ENCODE results near the gene FAM83D. TPM values are rescaled to one million over a fixed set of nuclear protein-coding genes. Genes with fewer than 3 reads are reported as not detected.

The FAM83D gene
- total and polyA plus RNA-seq, 2 experiments from 2014 or later = 33.3 to 91.3 TPM

GRCh38 chr20:38986663-38987062 is 60.4 kb downstream of the FAM83D start:
- Histone ChIP-seq H4K20me1 (replicated peaks; ENCODE audit: insufficient read depth) (peaks cover 7% of the 10 kb centered on the region; the same call in 1 of the 2 replicates), H3K27me3 (ENCODE audit: insufficient read depth) (no peaks in the 10 kb centered on the region), H3K27ac (ENCODE audit: low read depth) (no peak overlapping the region), H2AFZ (no peak overlapping the region), H3F3A (replicated peaks; ENCODE audit: low read depth) (no peaks in the 10 kb centered on the region), H3K79me2 (replicated peaks; ENCODE audit: insufficient read depth) (peaks cover 3% of the 10 kb centered on the region), H3K4me2 (no peak overlapping the region), H3K4me3 (no peak overlapping the region), H3K9me2 (ENCODE audit: insufficient read depth) (no peaks in the 10 kb centered on the region), H3K4me1 (ENCODE audit: insufficient read depth) (peaks cover 7% of the 10 kb centered on the region), H3K36me3 (ENCODE audit: insufficient read depth) (no peaks in the 10 kb centered on the region)
- Mint-ChIP-seq H3K9me3 (no peaks in the 10 kb centered on the region), H3K27ac (peak overlapping the region; percentile 77), H3K4me1 (peaks cover 16% of the 10 kb centered on the region; the same call in 2 of the 3 replicates), H3K27me3 (ENCODE audit: insufficient read depth, low read depth, poor library complexity) (no peaks in the 10 kb centered on the region), H3K36me3 (ENCODE audit: low read depth) (peaks cover 30% of the 10 kb centered on the region), H3K4me3 (no peak overlapping the region)
- no peak for TF ChIP-seq EZH2 (IDR thresholded peaks at IDR 0.05; ENCODE audit: low read depth, unreplicated experiment)
- DNase-seq (ENCODE audit: low spot score) = no peak
- ATAC-seq = no peak

GRCh38 chr20:38987777-38988176 is 61.6 kb downstream of the FAM83D start:
- Histone ChIP-seq H3K9me2 (ENCODE audit: insufficient read depth) (no peaks in the 10 kb centered on the region), H3K36me3 (ENCODE audit: insufficient read depth) (peaks cover 3% of the 10 kb centered on the region; the same call in 1 of the 2 replicates), H3K4me3 (0 out of 2 replicates have a peak overlapping the region, but pooled peaks have one; percentile 9), H3K4me1 (ENCODE audit: insufficient read depth) (peaks cover 7% of the 10 kb centered on the region), H3K27ac (ENCODE audit: low read depth) (0 out of 2 replicates have a peak overlapping the region, but pooled peaks have one; percentile 47), H3K79me2 (replicated peaks; ENCODE audit: insufficient read depth) (peaks cover 3% of the 10 kb centered on the region), H3F3A (replicated peaks; ENCODE audit: low read depth) (no peaks in the 10 kb centered on the region), H4K20me1 (replicated peaks; ENCODE audit: insufficient read depth) (peaks cover 7% of the 10 kb centered on the region; the same call in 1 of the 2 replicates), H3K4me2 (peak overlapping the region; percentile 7; the same call in 1 of the 2 replicates), H2AFZ (no peak overlapping the region), H3K27me3 (ENCODE audit: insufficient read depth) (no peaks in the 10 kb centered on the region)
- no peaks in the 10 kb centered on the region for H3K27me3 Mint-ChIP-seq (ENCODE audit: insufficient read depth, low read depth, poor library complexity)
- H3K4me1 Mint-ChIP-seq = peaks cover 10% of the 10 kb centered on the region; the same call in 2 of the 3 replicates
- DNase-seq (ENCODE audit: low spot score) (peak; percentile 25), ATAC-seq (peak; percentile 35; the same call in 1 of the 3 replicates)
- H3K4me3 Mint-ChIP-seq = 0 out of 3 replicates have a peak overlapping the region, but pooled peaks have one; percentile 11
- H3K9me3 Mint-ChIP-seq = no peaks in the 10 kb centered on the region
- H3K27ac Mint-ChIP-seq = peak overlapping the region; percentile 21; the same call in 1 of the 2 replicates
- H3K36me3 Mint-ChIP-seq (ENCODE audit: low read depth) = peaks cover 33% of the 10 kb centered on the region
- no peak for TF ChIP-seq ZNF331 (CRISPR knock-in tag; IDR thresholded peaks at IDR 0.05; ENCODE audit: low read depth)
- TF ChIP-seq POLR2AphosphoS5 (IDR thresholded peaks at IDR 0.05; ENCODE audit: low read depth) = no peak
- TF ChIP-seq, protein P1, sequence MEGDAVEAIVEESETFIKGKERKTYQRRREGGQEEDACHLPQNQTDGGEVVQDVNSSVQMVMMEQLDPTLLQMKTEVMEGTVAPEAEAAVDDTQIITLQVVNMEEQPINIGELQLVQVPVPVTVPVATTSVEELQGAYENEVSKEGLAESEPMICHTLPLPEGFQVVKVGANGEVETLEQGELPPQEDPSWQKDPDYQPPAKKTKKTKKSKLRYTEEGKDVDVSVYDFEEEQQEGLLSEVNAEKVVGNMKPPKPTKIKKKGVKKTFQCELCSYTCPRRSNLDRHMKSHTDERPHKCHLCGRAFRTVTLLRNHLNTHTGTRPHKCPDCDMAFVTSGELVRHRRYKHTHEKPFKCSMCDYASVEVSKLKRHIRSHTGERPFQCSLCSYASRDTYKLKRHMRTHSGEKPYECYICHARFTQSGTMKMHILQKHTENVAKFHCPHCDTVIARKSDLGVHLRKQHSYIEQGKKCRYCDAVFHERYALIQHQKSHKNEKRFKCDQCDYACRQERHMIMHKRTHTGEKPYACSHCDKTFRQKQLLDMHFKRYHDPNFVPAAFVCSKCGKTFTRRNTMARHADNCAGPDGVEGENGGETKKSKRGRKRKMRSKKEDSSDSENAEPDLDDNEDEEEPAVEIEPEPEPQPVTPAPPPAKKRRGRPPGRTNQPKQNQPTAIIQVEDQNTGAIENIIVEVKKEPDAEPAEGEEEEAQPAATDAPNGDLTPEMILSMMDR (conservative IDR thresholded peaks at IDR 0.05; ENCODE audit: low read depth in 2 of 2) = no peak
- TF ChIP-seq STAT1 (IDR thresholded peaks at IDR 0.05; ENCODE audit: unreplicated experiment) = no peak
- no peak for TF ChIP-seq JUNB (IDR thresholded peaks at IDR 0.05; ENCODE audit: unreplicated experiment)
- TF ChIP-seq, protein P2, sequence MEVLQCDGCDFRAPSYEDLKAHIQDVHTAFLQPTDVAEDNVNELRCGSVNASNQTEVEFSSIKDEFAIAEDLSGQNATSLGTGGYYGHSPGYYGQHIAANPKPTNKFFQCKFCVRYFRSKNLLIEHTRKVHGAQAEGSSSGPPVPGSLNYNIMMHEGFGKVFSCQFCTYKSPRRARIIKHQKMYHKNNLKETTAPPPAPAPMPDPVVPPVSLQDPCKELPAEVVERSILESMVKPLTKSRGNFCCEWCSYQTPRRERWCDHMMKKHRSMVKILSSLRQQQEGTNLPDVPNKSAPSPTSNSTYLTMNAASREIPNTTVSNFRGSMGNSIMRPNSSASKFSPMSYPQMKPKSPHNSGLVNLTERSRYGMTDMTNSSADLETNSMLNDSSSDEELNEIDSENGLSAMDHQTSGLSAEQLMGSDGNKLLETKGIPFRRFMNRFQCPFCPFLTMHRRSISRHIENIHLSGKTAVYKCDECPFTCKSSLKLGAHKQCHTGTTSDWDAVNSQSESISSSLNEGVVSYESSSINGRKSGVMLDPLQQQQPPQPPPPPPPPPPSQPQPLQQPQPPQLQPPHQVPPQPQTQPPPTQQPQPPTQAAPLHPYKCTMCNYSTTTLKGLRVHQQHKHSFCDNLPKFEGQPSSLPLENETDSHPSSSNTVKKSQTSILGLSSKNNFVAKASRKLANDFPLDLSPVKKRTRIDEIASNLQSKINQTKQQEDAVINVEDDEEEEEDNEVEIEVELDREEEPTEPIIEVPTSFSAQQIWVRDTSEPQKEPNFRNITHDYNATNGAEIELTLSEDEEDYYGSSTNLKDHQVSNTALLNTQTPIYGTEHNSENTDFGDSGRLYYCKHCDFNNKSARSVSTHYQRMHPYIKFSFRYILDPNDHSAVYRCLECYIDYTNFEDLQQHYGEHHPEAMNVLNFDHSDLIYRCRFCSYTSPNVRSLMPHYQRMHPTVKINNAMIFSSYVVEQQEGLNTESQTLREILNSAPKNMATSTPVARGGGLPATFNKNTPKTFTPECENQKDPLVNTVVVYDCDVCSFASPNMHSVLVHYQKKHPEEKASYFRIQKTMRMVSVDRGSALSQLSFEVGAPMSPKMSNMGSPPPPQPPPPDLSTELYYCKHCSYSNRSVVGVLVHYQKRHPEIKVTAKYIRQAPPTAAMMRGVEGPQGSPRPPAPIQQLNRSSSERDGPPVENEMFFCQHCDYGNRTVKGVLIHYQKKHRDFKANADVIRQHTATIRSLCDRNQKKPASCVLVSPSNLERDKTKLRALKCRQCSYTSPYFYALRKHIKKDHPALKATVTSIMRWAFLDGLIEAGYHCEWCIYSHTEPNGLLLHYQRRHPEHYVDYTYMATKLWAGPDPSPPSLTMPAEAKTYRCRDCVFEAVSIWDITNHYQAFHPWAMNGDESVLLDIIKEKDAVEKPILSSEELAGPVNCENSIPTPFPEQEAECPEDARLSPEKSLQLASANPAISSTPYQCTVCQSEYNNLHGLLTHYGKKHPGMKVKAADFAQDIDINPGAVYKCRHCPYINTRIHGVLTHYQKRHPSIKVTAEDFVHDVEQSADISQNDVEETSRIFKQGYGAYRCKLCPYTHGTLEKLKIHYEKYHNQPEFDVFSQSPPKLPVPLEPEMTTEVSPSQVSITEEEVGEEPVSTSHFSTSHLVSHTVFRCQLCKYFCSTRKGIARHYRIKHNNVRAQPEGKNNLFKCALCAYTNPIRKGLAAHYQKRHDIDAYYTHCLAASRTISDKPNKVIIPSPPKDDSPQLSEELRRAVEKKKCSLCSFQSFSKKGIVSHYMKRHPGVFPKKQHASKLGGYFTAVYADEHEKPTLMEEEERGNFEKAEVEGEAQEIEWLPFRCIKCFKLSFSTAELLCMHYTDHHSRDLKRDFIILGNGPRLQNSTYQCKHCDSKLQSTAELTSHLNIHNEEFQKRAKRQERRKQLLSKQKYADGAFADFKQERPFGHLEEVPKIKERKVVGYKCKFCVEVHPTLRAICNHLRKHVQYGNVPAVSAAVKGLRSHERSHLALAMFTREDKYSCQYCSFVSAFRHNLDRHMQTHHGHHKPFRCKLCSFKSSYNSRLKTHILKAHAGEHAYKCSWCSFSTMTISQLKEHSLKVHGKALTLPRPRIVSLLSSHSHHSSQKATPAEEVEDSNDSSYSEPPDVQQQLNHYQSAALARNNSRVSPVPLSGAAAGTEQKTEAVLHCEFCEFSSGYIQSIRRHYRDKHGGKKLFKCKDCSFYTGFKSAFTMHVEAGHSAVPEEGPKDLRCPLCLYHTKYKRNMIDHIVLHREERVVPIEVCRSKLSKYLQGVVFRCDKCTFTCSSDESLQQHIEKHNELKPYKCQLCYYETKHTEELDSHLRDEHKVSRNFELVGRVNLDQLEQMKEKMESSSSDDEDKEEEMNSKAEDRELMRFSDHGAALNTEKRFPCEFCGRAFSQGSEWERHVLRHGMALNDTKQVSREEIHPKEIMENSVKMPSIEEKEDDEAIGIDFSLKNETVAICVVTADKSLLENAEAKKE (CRISPR knock-in tag; IDR thresholded peaks at IDR 0.05) = no peak
- no peak for TF ChIP-seq CREB1 (CRISPR knock-in tag; IDR thresholded peaks at IDR 0.05; ENCODE audit: low read depth)
- TF ChIP-seq NANOG (IDR thresholded peaks at IDR 0.05; ENCODE audit: borderline replicate concordance) = no peak
- no peak for TF ChIP-seq EZH2 (IDR thresholded peaks at IDR 0.05; ENCODE audit: low read depth, unreplicated experiment)
- TF ChIP-seq EZH2phosphoT487 (IDR thresholded peaks at IDR 0.05; ENCODE audit: unreplicated experiment) = no peak

Measured in GM23338 (cell line).